Measurements from ENCODE around the gene FOSB. TPM values are rescaled to one million over a fixed set of nuclear protein-coding genes. Genes with fewer than 3 reads are reported as not detected.

Gene FOSB
- total and polyA plus RNA-seq, 9 of the 15 experiments (the other 6 are each of a cell fraction or from before 2014, with no cell fraction given) = 0.11 to 2.7 (median 0.73) TPM

- TF ChIP-seq, protein P1, sequence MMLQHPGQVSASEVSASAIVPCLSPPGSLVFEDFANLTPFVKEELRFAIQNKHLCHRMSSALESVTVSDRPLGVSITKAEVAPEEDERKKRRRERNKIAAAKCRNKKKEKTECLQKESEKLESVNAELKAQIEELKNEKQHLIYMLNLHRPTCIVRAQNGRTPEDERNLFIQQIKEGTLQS (IDR thresholded peaks at IDR 0.05) = no peak
- TF ChIP-seq, protein P1 (CRISPR knock-in tag; conservative IDR thresholded peaks at IDR 0.05) = 0 out of 2 replicates have a peak, but pooled peaks have one; percentile 12
- TF ChIP-seq RHOXF2B (CRISPR knock-in tag; conservative IDR thresholded peaks at IDR 0.05) (no peak), KLF1 (tag; IDR thresholded peaks at IDR 0.05) (peak; percentile 51; the same call in 1 of the 2 replicates), ELF2 (CRISPR knock-in tag; IDR thresholded peaks at IDR 0.05) (peak; percentile 96), ASH1L (IDR thresholded peaks at IDR 0.05; ENCODE audit: borderline replicate concordance, low read depth, partially characterized antibody) (peak; percentile 30), ETV5 (CRISPR knock-in tag; IDR thresholded peaks at IDR 0.05; ENCODE audit: low read depth) (peak; percentile 86; the same call in 1 of the 2 replicates), ILF3 (IDR thresholded peaks at IDR 0.05; ENCODE audit: borderline replicate concordance) (no peak), SMAD3 (CRISPR knock-in tag; conservative IDR thresholded peaks at IDR 0.05) (0 out of 2 replicates have a peak, but pooled peaks have one; percentile 22), ZEB2 (IDR thresholded peaks at IDR 0.05) (peak; percentile 87), ZNF76 (CRISPR knock-in tag; IDR thresholded peaks at IDR 0.05; ENCODE audit: borderline replicate concordance) (0 out of 2 replicates have a peak, but pooled peaks have one; percentile 49), MTF1 (CRISPR knock-in tag; IDR thresholded peaks at IDR 0.05; ENCODE audit: borderline replicate concordance) (no peak), CAMTA2 (CRISPR knock-in tag; conservative IDR thresholded peaks at IDR 0.05) (no peak), PHF20 (IDR thresholded peaks at IDR 0.05; ENCODE audit: partially characterized antibody) (peak; percentile 62), CREBBP (IDR thresholded peaks at IDR 0.05; ENCODE audit: low read depth, low read length) (no peak), NFE2 (IDR thresholded peaks at IDR 0.05; ENCODE audit: low read depth) (no peak), ZNF444 (CRISPR knock-in tag; IDR thresholded peaks at IDR 0.05) (no peak), DMBX1 (CRISPR knock-in tag; IDR thresholded peaks at IDR 0.05; ENCODE audit: borderline replicate concordance) (0 out of 2 replicates have a peak, but pooled peaks have one; percentile 3), NKRF (IDR thresholded peaks at IDR 0.05; ENCODE audit: borderline replicate concordance) (peak; percentile 86; the same call in 1 of the 2 replicates), CC2D1A (IDR thresholded peaks at IDR 0.05) (peak; percentile 92; the same call in 1 of the 2 replicates), IRF9 (tag; IDR thresholded peaks at IDR 0.05) (no peak)
- TF ChIP-seq, protein P2, sequence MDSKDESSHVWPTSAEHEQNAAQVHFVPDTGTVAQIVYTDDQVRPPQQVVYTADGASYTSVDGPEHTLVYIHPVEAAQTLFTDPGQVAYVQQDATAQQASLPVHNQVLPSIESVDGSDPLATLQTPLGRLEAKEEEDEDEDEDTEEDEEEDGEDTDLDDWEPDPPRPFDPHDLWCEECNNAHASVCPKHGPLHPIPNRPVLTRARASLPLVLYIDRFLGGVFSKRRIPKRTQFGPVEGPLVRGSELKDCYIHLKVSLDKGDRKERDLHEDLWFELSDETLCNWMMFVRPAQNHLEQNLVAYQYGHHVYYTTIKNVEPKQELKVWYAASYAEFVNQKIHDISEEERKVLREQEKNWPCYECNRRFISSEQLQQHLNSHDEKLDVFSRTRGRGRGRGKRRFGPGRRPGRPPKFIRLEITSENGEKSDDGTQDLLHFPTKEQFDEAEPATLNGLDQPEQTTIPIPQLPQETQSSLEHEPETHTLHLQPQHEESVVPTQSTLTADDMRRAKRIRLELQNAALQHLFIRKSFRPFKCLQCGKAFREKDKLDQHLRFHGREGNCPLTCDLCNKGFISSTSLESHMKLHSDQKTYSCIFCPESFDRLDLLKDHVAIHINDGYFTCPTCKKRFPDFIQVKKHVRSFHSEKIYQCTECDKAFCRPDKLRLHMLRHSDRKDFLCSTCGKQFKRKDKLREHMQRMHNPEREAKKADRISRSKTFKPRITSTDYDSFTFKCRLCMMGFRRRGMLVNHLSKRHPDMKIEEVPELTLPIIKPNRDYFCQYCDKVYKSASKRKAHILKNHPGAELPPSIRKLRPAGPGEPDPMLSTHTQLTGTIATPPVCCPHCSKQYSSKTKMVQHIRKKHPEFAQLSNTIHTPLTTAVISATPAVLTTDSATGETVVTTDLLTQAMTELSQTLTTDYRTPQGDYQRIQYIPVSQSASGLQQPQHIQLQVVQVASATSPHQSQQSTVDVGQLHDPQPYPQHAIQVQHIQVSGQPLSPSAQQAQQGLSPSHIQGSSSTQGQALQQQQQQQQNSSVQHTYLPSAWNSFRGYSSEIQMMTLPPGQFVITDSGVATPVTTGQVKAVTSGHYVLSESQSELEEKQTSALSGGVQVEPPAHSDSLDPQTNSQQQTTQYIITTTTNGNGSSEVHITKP (IDR thresholded peaks at IDR 0.05; ENCODE audit: partially characterized antibody) = peak; percentile 74
These were observed 44.1 kb upstream of the FOSB start, which contains the start of gene ERCC1 (continued) for GRCh38 chr19:45423589-45424190.
